IPS-18a (cell line): ENCODE measurements around the gene KCNQ1.

Source experiments
- H3K27ac ChIP-seq: one replicate; pipeline ENCODE4 v1.5.1; 2013; ENCODE audit warnings: low read length
- H3K27me3 ChIP-seq: one replicate; pipeline ENCODE4 v1.6.1; 2013; ENCODE audit warnings: mild to moderate bottlenecking, low read length; ENCODE audit not compliant: control insufficient read depth, insufficient read depth
- H3K36me3 ChIP-seq: one replicate; pipeline ENCODE4 v1.6.1; 2013; ENCODE audit warnings: low read depth, low read length; ENCODE audit not compliant: control insufficient read depth
- H3K4me1 ChIP-seq: one replicate; pipeline ENCODE4 v1.6.1; 2013; ENCODE audit warnings: low read depth, low read length; ENCODE audit not compliant: control insufficient read depth
- H3K4me3 ChIP-seq: one replicate; pipeline ENCODE4 v1.5.1; 2013; ENCODE audit warnings: low read length
- H3K9ac ChIP-seq: one replicate; pipeline ENCODE4 v1.6.1; 2013; ENCODE audit warnings: mild to moderate bottlenecking, low read length, moderate library complexity
- H3K9me3 ChIP-seq: one replicate; pipeline ENCODE4 v1.6.1; 2013; ENCODE audit warnings: low read depth, low read length; ENCODE audit not compliant: control insufficient read depth

The KCNQ1 gene, protein sequence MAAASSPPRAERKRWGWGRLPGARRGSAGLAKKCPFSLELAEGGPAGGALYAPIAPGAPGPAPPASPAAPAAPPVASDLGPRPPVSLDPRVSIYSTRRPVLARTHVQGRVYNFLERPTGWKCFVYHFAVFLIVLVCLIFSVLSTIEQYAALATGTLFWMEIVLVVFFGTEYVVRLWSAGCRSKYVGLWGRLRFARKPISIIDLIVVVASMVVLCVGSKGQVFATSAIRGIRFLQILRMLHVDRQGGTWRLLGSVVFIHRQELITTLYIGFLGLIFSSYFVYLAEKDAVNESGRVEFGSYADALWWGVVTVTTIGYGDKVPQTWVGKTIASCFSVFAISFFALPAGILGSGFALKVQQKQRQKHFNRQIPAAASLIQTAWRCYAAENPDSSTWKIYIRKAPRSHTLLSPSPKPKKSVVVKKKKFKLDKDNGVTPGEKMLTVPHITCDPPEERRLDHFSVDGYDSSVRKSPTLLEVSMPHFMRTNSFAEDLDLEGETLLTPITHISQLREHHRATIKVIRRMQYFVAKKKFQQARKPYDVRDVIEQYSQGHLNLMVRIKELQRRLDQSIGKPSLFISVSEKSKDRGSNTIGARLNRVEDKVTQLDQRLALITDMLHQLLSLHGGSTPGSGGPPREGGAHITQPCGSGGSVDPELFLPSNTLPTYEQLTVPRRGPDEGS

DNA sequence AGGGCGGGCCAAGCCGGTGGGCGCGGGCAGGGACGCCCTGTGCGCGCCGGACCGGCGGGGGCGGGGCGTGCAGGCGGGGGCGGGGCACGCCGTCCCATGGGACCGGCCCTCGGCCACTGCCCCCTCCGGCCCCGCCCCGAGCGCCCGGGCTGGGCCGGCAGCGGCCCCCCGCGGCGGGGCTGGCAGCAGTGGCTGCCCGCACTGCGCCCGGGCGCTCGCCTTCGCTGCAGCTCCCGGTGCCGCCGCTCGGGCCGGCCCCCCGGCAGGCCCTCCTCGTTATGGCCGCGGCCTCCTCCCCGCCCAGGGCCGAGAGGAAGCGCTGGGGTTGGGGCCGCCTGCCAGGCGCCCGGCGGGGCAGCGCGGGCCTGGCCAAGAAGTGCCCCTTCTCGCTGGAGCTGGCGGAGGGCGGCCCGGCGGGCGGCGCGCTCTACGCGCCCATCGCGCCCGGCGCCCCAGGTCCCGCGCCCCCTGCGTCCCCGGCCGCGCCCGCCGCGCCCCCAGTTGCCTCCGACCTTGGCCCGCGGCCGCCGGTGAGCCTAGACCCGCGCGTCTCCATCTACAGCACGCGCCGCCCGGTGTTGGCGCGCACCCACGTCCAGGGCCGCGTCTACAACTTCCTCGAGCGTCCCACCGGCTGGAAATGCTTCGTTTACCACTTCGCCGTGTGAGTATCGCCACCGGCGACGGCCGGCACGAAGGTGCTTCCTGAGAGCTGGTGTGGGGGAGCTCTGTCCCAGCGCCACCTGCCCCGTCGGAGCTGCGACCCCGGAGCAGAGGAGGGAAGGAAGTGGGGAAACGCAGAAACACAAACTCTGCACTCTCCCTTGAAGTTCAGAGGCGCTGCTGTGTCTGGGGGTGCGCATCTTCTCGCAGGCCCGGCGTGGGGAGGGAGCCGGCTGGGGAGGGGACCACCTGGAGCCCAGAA is at the start of gene KCNQ1:
TSS of gene KCNQ1 (plus strand) at position 188 of the 925 bp plus-strand sequence. CDS start at position 279, 91 bp downstream.
- Histone ChIP-seq H3K4me3 (peak within 1 kb of the TSS; percentile 41), H3K27me3 (peaks cover 77% of the 10 kb centered on the region), H3K4me1 (no peaks in the 10 kb centered on the region), H3K9ac (no peak within 1 kb of the TSS), H3K9me3 (no peaks in the 10 kb centered on the region), H3K27ac (no peak within 1 kb of the TSS), H3K36me3 (no peaks in the 10 kb centered on the region)

DNA sequence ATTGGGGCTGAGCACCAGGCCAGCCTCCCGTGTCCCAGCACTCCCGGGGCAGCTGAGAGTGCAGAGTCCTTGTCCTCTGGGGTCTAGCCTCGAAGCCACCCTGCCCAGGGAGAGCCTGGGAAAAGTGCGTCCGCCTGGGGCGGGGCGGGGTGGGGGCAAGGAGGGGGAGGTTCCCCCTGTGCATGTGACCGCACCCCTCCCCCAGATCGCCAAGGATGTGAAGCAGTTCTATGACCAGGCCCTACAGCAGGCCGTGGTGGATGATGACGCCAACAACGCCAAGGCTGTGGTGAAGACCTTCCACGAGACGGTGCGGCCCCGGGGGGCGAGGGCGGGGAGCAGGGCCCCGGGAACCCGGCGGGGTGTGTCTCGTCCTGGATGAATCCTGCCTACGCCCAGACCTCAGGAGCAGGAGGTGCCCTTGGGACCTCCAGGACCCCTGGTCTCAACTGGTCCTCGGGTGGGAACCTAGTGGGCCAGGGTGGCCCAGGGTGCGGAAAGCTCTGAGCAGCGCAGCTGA is 49.5 kb upstream of the KCNQ1 start:
- no peaks in the 10 kb centered on the region for H3K9me3 ChIP-seq
- no peaks in the 10 kb centered on the region for H3K27me3 ChIP-seq
- no peak overlapping the region for H3K4me3 ChIP-seq
- H3K9ac ChIP-seq: no peak overlapping the region
- no peak overlapping the region for H3K27ac ChIP-seq
- no peaks in the 10 kb centered on the region for H3K4me1 ChIP-seq
- H3K36me3 ChIP-seq: peaks cover 4% of the 10 kb centered on the region

DNA sequence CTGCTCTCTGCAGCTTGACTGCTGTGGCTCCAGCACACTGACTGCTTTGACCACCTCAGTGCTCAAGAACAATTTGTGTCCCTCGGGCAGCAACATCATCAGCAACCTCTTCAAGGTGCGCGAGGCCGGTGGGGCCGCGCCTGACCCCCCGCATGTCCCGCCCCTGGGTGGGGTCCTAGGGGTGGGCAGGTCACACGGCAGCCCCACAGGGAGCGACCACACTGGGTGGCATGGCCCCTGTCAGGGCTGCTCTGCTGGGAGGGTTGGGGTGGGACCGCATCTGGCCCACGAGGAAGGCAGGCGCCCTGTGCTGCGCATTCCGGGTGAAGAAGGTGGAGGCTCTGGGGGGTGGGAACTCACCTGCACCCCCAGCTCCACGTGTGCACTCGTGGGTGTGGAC is 49.0 kb upstream of the KCNQ1 start:
- Histone ChIP-seq H3K27ac (no peak overlapping the region), H3K4me1 (no peaks in the 10 kb centered on the region), H3K9me3 (no peaks in the 10 kb centered on the region), H3K9ac (no peak overlapping the region), H3K4me3 (no peak overlapping the region), H3K27me3 (no peaks in the 10 kb centered on the region), H3K36me3 (peaks cover 4% of the 10 kb centered on the region)

DNA sequence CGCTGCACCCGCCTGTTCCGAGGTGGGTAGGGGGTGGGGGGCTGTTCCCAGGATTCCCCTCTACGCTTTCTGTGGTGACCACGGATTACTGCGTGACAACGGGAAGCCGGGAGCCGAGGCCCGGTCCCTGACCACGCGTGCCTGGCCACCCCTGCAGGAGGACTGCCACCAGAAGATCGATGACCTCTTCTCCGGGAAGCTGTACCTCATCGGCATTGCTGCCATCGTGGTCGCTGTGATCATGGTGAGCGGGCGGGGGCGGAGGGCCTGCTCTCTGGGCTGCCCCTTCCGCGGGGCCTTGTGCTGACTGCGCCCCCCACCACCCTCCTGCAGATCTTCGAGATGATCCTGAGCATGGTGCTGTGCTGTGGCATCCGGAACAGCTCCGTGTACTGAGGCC is 48.3 kb upstream of the KCNQ1 start:
- no peak overlapping the region for H3K27ac ChIP-seq
- H3K9me3 ChIP-seq: no peaks in the 10 kb centered on the region
- no peak overlapping the region for H3K4me3 ChIP-seq
- H3K27me3 ChIP-seq: no peaks in the 10 kb centered on the region
- H3K4me1 ChIP-seq: no peaks in the 10 kb centered on the region
- H3K9ac ChIP-seq: no peak overlapping the region
- peaks cover 4% of the 10 kb centered on the region for H3K36me3 ChIP-seq

DNA sequence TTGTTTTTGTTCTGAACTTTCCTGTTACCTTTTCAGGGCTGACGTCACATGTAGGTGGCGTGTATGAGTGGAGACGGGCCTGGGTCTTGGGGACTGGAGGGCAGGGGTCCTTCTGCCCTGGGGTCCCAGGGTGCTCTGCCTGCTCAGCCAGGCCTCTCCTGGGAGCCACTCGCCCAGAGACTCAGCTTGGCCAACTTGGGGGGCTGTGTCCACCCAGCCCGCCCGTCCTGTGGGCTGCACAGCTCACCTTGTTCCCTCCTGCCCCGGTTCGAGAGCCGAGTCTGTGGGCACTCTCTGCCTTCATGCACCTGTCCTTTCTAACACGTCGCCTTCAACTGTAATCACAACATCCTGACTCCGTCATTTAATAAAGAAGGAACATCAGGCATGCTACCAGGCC is 47.8 kb upstream of the KCNQ1 start:
- no peaks in the 10 kb centered on the region for H3K4me1 ChIP-seq
- no peaks in the 10 kb centered on the region for H3K27me3 ChIP-seq
- no peak overlapping the region for H3K27ac ChIP-seq
- peaks cover 4% of the 10 kb centered on the region for H3K36me3 ChIP-seq
- no peak overlapping the region for H3K4me3 ChIP-seq
- H3K9ac ChIP-seq: no peak overlapping the region
- H3K9me3 ChIP-seq: no peaks in the 10 kb centered on the region

DNA sequence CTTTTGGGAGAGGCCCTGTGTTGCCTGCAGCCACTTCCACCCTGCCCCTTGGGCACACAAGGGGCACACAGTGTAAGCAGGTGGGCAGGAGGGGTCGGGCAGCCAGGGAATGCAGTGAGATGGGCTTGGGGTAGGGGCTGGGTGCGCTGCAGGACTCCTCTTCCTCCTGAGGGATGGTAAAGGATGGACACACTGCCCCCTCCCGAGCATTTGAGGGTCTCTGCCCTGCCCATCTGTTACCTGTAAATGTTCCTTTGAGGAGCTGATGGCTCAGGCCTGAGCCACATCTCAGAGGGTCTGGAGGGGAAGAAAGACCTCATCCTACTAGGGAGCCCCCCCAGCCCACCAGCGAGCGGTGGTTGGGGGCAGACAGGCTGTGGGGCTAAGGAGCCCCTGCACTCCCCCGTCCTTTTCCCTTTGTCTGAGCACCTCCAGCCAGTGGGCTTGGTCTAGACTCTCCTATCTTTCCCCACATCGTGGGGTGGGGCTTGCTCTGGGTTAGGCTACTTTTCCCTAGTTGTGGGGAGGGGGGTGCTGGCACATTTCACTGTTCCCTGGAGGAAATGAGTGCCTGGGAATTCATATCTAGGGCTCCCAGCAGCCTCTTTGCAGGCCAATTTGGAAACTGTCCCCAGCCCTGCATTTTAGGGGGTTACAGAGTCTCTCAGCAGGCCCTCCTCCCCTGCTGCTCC is 46.0 kb upstream of the KCNQ1 start:
- Histone ChIP-seq H3K36me3 (peaks cover 11% of the 10 kb centered on the region), H3K27me3 (no peaks in the 10 kb centered on the region), H3K4me1 (no peaks in the 10 kb centered on the region), H3K27ac (no peak overlapping the region), H3K9ac (peak overlapping the region; percentile 62), H3K4me3 (peak overlapping the region; percentile 69), H3K9me3 (no peaks in the 10 kb centered on the region)

DNA sequence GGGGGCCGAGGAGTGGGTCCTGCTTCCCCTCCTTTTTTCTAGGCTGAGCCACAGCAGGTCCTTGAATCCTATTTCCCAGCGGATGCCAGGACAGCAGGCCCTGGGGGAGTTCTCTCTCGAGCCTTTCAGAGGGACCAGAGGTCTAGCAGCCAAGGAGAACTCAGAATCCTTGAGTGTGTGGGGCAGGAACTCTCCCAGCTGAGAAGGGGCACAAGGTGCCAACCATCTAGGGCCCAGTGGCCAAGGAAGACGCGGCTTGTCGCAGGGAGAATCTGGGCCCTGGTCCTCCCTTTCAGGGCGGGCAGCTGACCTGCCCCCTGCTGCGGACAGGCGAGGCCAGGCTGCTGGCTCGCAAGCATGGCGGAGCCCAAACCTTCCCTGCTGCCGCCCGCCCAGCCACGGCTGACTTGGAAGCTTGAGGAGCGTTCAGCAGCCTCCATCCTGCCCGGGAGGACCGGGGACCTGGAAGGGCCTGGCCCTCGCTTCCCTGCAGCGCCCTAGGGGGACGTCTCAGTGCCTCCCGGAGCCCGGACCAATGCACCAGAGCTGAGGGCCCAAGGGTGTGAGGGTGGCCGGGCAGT is 45.2 kb upstream of the KCNQ1 start:
- Histone ChIP-seq H3K27me3 (no peaks in the 10 kb centered on the region), H3K4me3 (peak overlapping the region; percentile 69), H3K4me1 (no peaks in the 10 kb centered on the region), H3K9ac (peak overlapping the region; percentile 62), H3K36me3 (peaks cover 11% of the 10 kb centered on the region), H3K9me3 (no peaks in the 10 kb centered on the region), H3K27ac (no peak overlapping the region)

DNA sequence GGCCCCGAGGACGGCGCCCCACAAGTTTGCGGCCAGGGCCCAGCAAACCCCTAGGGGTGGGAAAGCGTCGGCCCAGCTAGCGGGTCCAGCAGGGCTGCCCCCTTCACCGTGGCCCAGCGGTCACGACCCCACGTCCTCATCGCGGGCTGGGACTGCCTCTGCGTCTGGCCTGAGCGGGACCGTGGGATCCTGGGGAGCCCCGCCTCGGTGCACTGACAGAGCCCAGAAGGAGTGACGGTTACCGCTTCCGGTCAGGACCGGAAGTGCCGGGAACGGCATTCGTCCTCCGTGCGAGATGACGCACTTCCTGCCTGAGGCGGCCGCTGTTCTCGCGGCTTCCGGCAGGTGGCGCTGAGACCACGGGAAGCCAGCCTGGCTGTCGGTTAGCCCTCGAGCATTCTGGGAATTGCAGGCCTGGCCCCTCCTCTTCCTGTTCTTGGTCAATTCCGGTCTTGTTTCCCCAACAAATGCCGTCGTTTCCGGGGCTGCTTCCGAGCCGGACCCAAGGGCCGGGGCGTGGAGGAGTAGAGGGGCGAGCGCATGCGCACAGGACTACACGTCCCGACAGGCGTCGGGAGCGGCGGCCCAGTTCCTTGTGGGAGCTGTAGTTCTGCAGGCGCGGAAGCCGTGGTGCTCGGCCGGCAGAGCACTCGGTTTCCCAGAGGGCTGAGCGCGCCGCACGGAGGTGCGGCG is 44.6 kb upstream of the KCNQ1 start, which contains the start of gene TSSC4:
TSS of gene TSSC4 (plus strand) at position 682 of the 693 bp plus-strand sequence. CDS start 1,884 bp downstream, outside the sequence.
- peak within 1 kb of the TSS; percentile 8 for H3K27ac ChIP-seq
- no peaks in the 10 kb centered on the region for H3K4me1 ChIP-seq
- no peaks in the 10 kb centered on the region for H3K9me3 ChIP-seq
- peak within 1 kb of the TSS; percentile 93 for H3K9ac ChIP-seq
- H3K4me3 ChIP-seq: peak within 1 kb of the TSS; percentile 98
- H3K36me3 ChIP-seq: peaks cover 11% of the 10 kb centered on the region
- H3K27me3 ChIP-seq: no peaks in the 10 kb centered on the region

DNA sequence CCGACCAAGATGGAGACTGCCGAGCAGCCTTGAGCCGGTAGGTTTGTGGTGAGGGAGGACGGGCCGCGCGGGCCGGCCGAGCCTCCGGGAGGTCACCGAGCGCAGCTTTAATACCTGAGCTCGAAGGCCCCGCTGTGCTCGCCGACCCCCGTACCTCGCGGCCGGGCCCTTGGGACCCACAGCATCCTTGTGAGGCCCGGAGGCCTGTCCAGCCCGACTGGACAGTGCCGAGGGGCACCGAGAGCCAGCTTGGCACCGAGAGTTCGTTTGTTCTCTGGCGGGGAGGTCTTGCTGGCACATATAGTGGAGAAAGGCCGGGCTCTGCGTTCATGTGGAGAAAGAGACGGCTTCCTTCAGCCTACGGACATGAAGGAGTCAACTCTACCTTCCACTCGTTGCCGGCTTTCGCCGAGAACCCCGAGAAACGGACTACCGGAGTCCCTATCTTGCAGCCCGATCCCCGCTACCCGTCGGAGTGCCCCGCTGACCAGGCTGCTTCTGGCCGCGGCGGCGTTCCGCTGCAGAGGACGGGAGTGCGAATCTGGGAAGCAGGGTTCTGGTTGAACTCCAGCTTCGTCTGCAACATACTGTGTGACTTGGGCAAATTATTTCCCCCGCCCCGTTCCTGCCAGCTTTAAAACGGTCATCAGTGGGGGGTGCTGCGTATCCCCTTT is 43.9 kb upstream of the KCNQ1 start:
- H3K27me3 ChIP-seq: no peaks in the 10 kb centered on the region
- peaks cover 11% of the 10 kb centered on the region for H3K36me3 ChIP-seq
- no peaks in the 10 kb centered on the region for H3K4me1 ChIP-seq
- peak overlapping the region; percentile 8 for H3K27ac ChIP-seq
- H3K9me3 ChIP-seq: no peaks in the 10 kb centered on the region
- peak overlapping the region; percentile 98 for H3K4me3 ChIP-seq
- peak overlapping the region; percentile 93 for H3K9ac ChIP-seq
